Activated CD8-positive, alpha-beta memory T cell treated with anti-CD3 and anti-CD28 coated beads for 36 hours (primary cell): ENCODE results near the gene PRKG1. TPM values are rescaled to one million over a fixed set of nuclear protein-coding genes. Genes with fewer than 3 reads are reported as not detected.
"Not testable (repeated sequence)": the region's sequence is repeated elsewhere in the genome, so short reads cannot be mapped to it uniquely, and the experiment has no call there.

Experiments used
- CTCF ChIA-PET: fragments of 350-600 bp; sonication (Branson Sonifier 250); formaldehyde crosslinking; loops from one replicate; lab custom pipeline; 2021; ENCODE audit warnings: antibody characterized with exemption; lab: Charles Lee
- POLR2A ChIA-PET: fragments of 350-600 bp; sonication (Branson Sonifier 250); formaldehyde crosslinking; loops from one replicate; lab custom pipeline; 2021; ENCODE audit warnings: antibody characterized with exemption; lab: Charles Lee
- total RNA-seq, 2 experiments: library from RNA; stranded (reverse); gene quantifications; one replicate each; pipeline ENCODE4 v1.2.3, GENCODE V29; 2021

PRKG1 gene
- total RNA-seq, 2 experiments from 2014 or later, result not detected

GRCh38 chr10:51433949-51434475 lies 359.7 kb downstream of the PRKG1 start:
- ChIA-PET CTCF (no interaction called here), POLR2A (no interaction called here)

GRCh38 chr10:51436805-51437204 lies 362.5 kb downstream of the PRKG1 start:
- ChIA-PET POLR2A (no interaction called here), CTCF (no interaction called here)

GRCh38 chr10:51439645-51440044 lies 365.4 kb downstream of the PRKG1 start:
- ChIA-PET CTCF (no interaction called here), POLR2A (no interaction called here)

- POLR2A ChIA-PET, result no interaction called here
These were observed 371.3 kb downstream of the PRKG1 start for GRCh38 chr10:51445588-51445987.

GRCh38 chr10:51447119-51447518 lies 372.8 kb downstream of the PRKG1 start:
- POLR2A ChIA-PET, result no interaction called here
- CTCF ChIA-PET, result no interaction called here

More at GRCh38 chr10:51445588-51445987, 371.3 kb downstream of the PRKG1 start:
- CTCF ChIA-PET, result no interaction called here

GRCh38 chr10:51455762-51456161 lies 381.5 kb downstream of the PRKG1 start:
- CTCF ChIA-PET, POLR2A ChIA-PET: not testable (repeated sequence)

GRCh38 chr10:51459476-51459875 lies 385.2 kb downstream of the PRKG1 start:
- POLR2A ChIA-PET, result no interaction called here
- CTCF ChIA-PET, result no interaction called here

GRCh38 chr10:51462076-51462779 lies 387.9 kb downstream of the PRKG1 start:
- POLR2A ChIA-PET, result no interaction called here
- CTCF ChIA-PET, result no interaction called here

- POLR2A ChIA-PET, result no interaction called here
- CTCF ChIA-PET, result no interaction called here
These were observed 394.1 kb downstream of the PRKG1 start for GRCh38 chr10:51468424-51468823.

GRCh38 chr10:51469686-51470085 lies 395.4 kb downstream of the PRKG1 start:
- POLR2A ChIA-PET, result no interaction called here
- CTCF ChIA-PET, result no interaction called here

- POLR2A ChIA-PET, result no interaction called here
- CTCF ChIA-PET, result no interaction called here
These were observed 397.0 kb downstream of the PRKG1 start for GRCh38 chr10:51471271-51471670.

GRCh38 chr10:51472154-51472553 lies 397.9 kb downstream of the PRKG1 start:
- POLR2A ChIA-PET, result no interaction called here
- CTCF ChIA-PET, result no interaction called here

- CTCF ChIA-PET, result no interaction called here
- POLR2A ChIA-PET, result no interaction called here
These were observed 405.4 kb downstream of the PRKG1 start for GRCh38 chr10:51479711-51480110.

- POLR2A ChIA-PET, result no interaction called here
- CTCF ChIA-PET, result no interaction called here
These were observed 411.4 kb downstream of the PRKG1 start for GRCh38 chr10:51485668-51486067.

GRCh38 chr10:51487576-51487975 lies 413.3 kb downstream of the PRKG1 start:
- CTCF ChIA-PET, result interaction anchor here (0.6 kb wide), 1 partner anchor 455 kb away, joined by 3 read pairs; no protein-coding TSS in a partner anchor

GRCh38 chr10:51488766-51489408 lies 414.6 kb downstream of the PRKG1 start:
- ChIA-PET CTCF (no interaction called here), POLR2A (no interaction called here)

More at GRCh38 chr10:51487576-51487975, 413.3 kb downstream of the PRKG1 start:
- POLR2A ChIA-PET, result no interaction called here

- CTCF ChIA-PET, result no interaction called here
- POLR2A ChIA-PET, result no interaction called here
These were observed 424.1 kb downstream of the PRKG1 start for GRCh38 chr10:51498424-51498823.

- ChIA-PET CTCF (no interaction called here), POLR2A (no interaction called here)
These were observed 427.1 kb downstream of the PRKG1 start for GRCh38 chr10:51501396-51501795.

- POLR2A ChIA-PET, result no interaction called here
- CTCF ChIA-PET, result no interaction called here
These were observed 427.8 kb downstream of the PRKG1 start for GRCh38 chr10:51502124-51502523.

- ChIA-PET POLR2A (no interaction called here), CTCF (no interaction called here)
These were observed 429.1 kb downstream of the PRKG1 start for GRCh38 chr10:51503378-51503777.

GRCh38 chr10:51507476-51507875 lies 433.2 kb downstream of the PRKG1 start:
- CTCF ChIA-PET, result no interaction called here

More at GRCh38 chr10:51507476-51507875, 433.2 kb downstream of the PRKG1 start:
- POLR2A ChIA-PET, result no interaction called here
